Left cardiac atrium (tissue), 4 donors: Measurements from ENCODE around the gene UBA3. TPM values are rescaled to one million over a fixed set of nuclear protein-coding genes. Genes with fewer than 3 reads are reported as not detected.

ENCODE experiments used
- ATAC-seq, 2 donors: fragments of 200-7000 bp; cut with Tn5 transposase; one replicate each; pipeline ENCODE4 v1.9.1; 2020; ENCODE audit warnings: mild to moderate bottlenecking in 2 of 2, moderate library complexity in 2 of 2
- DNase-seq: peaks from one replicate; pipeline ENCODE4 v3.0.0-alpha.2; 2020
- intact Hi-C, 2 donors: fragments of 100-400 bp; cut with DNase I; formaldehyde crosslinking; loops; one replicate each; pipeline versions ENCODE4 v1.14.1 to v1.15.1; 2022 to 2023
- microRNA-seq, 2 donors: library from miRNA; unstranded; fragments of <30 nt; microRNA quantifications; one replicate each; pipeline ENCODE4 v1.2.0, GENCODE V29; 2020
- total RNA-seq, 2 donors: library from RNA; stranded (reverse); fragmentation: NEBNext Ultra II Directional; extraction: Animal tissue kit (Norgen Biotek cat#: 25700); gene quantifications; one replicate each; pipeline ENCODE4 v1.2.1, GENCODE V29; 2021
- donor health status: DM: no; HTN: yes; CAD: no.
- donor health status: DM: no; HTN: yes; CAD: no; lungs with severe emphysema.
- donor health status: DM: yes; HTN: yes; CAD: no.
- donor health status: Dilated cardiomyopathy.

UBA3 gene
- total RNA-seq, 2 donors from 2014 or later = 55.0 to 56.8 TPM

DNA sequence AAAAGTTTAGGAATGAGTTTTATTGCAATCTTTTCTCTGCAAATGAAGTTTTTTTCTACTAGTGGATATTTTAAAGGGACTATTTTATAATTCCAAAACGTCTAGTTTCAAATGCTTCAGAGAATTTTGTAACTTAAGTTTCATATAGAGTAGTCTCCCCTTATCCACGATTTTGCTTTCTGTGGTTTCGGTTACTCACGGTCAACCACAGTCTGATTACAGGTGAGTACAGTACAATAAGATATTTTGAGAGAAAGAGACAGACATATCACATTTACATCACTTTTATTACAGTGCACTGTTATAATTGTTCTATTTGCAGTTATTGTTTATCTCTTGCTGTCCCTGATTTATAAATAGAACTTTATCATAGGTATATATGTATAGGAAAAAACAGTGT, 59.3 kb downstream of the UBA3 start:
- DNase-seq (no peak), ATAC-seq (no peak)
- intact Hi-C loops = no loop called here

DNA sequence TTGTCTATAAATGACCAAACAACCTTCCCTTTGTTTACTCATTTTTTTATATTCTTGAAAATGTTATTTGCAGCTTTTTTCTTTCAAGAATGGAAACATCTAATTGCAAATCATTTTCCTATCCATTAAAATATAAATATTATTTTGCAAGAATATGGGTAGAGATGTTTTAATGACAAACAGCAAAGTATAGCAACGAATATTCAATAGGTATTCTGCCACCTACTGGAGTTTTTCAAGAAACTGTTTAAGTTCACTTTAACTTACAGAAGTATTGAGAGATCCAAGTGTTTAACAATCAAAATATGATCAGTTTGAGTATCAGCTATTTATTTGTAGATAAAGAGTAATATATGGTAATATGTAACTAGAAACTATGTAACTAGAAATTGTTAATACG, 59.7 kb downstream of the UBA3 start:
- ATAC-seq = no peak
- no peak for DNase-seq
- intact Hi-C loops = no loop called here

DNA sequence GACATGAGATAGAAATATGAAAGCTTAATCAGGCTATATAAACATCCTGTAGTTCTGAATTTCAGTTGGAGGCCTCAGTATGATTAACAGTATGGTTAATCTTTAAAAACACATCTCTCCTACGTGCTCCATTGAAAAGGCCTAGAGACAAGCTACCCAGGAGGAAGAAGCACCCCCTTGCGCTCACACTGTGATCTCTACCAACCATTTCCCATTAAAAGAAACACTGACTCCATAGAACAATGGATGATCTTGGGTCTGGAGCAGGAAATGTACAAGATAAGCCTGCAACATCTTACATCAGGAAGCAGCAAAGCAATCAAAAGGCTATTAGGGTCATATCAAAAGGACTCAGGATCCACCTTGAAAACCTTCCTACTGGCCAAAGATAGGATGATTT, 63.3 kb downstream of the UBA3 start:
- no peak for ATAC-seq
- DNase-seq = no peak
- intact Hi-C loops = no loop called here

DNA sequence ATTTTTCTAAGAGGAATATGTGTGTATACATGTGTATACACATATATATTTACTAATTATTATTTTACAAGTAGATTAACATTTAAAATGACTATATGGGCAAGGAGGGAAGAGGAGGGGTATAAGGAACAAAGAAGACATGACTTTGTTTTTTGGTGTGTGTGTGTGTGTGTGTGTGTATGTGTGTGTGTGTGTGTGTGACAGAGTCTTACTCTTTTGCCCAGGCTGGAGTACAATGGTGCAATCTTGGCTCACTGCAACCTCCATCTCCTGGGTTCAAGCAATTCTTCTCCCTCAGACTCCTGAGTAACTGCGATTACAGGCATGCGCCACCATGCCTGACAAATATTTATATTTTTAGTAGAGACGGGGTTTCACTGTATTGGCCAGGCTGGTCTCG, 64.1 kb downstream of the UBA3 start:
- ATAC-seq (no peak), DNase-seq (no peak)
- intact Hi-C loops = no loop called here

DNA sequence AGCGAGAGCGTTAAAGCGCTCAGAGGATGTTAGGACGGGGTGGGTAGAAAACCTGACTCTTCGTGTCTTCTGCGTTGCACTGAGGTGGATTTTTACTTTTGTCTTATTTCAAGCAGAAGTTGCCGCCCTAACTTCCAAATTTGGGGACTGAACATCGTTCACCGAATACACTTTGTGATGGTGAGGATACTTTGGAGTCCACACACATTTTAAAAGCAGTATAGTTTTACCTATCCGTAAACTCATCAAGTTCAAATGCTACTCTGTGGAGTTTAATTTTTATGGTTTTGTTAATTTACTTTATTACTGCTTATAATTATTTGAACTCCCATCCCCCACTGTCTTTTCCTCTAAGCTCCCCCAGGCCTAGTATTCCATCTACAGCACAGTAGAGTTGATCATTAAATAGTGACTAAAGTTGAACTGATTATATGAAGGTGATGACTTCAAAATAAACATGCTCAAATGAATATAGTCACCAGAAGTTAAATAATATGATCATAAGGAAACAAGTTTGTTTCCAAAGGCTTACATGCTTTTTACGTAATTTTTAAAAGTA, 66.1 kb downstream of the UBA3 start:
- no peak for ATAC-seq
- intact Hi-C loops = no loop called here
- no peak for DNase-seq

DNA sequence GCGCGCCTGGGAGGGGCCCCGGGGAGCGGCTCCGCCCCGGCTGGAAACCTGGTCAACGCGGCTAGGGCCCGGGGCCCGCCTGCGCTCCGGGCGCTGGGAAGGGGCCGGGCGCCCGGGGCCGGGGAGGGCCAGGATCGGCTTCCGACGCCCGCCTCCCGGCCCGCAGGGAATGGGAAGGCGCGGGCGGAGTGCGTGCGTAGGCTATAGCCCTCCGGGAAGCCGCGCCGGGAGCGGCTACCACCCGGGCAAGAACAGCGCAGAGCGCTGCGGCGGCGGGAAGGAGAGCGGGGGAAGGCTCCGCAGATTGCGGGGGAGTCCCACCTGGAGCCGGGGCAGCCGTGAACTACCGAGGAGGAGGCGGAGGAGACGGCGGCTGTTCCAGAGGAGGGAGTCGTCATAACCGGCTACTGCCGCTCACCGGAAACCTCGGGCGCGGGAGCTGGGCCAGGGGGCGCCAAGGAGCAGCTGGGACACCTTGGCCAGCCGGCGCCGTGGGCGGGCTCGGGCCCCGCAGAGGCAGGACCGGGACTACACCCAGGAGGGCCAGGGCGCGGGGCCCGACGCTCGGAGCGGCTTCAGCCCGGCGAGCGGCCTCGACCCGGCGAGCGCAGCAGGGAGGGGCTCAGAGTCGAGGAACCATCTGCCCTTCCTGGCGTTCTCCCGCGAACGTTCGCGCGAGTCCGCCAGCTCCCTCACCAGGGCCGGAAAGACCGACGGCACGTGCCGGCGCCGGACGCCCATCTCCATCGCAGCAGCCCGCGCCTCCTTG, 66.7 kb downstream of the UBA3 start, which contains the start of gene EOGT:
TSS of gene EOGT (minus strand) at position 432 of the 769 bp plus-strand sequence. CDS start 3,838 bp downstream, outside the sequence.
- DNase-seq = peak; percentile 94
- intact Hi-C loops = no loop called here
- peak; percentile 88 for ATAC-seq

DNA sequence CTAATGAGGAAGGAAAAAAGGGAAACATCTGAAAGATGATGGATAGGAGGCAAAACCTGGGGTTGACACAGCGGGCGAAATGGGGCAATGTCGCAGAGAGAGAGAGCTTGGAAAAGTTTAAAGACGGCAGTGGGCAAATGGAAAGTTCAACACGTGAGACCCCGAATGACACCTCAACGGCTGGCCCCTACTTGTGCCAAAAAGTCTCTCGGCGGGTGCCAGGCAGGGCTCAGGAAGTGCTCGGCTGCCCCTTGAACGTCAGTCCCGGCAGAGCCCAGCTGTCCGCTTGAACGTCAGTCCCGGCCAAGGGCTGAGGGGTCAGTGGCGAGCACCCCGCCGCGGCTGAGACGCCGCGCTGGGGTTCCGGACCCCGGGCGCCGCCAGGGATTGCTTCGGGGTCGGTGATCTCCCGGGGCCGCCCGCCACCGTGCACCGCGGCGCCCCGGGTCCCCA, 67.3 kb downstream of the UBA3 start:
- DNase-seq (peak; percentile 78), ATAC-seq (peak; percentile 57 to 74)
- intact Hi-C loops = no loop called here

DNA sequence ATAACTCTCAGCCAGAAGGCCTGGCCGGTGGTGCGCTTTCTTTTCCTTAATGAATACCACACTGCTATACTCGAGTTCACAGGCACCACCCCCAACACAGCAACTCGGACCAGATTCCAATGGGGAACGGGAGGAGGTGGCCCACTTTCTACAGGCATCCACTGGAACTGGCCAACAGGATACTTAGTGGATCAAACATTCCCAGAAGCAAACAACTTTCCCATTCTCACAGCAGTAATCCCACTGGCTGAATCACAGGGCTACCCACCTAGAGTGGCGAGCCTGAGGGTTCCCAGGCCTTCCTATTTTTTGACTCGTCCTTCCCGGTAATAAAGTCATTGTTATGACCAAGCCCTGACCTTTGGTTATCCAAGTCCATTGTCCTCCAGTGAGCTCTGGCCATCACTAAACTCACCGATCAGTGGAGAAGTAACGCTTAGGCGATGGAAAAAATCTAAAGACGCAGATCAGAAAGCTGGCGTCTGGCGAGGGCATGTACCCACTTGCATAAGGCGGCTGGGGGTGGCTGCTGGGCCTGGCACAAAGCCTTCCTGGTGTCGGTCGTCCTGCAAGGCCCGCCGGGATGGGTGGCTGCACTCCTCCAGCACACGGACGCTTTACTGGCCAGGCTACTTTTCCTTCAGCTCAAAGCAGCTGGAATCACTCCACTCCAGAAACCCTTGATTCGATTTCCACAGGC, 67.9 kb downstream of the UBA3 start:
- intact Hi-C loops = no loop called here
- DNase-seq = peak; percentile 56
- peak; percentile 14 to 17 for ATAC-seq

DNA sequence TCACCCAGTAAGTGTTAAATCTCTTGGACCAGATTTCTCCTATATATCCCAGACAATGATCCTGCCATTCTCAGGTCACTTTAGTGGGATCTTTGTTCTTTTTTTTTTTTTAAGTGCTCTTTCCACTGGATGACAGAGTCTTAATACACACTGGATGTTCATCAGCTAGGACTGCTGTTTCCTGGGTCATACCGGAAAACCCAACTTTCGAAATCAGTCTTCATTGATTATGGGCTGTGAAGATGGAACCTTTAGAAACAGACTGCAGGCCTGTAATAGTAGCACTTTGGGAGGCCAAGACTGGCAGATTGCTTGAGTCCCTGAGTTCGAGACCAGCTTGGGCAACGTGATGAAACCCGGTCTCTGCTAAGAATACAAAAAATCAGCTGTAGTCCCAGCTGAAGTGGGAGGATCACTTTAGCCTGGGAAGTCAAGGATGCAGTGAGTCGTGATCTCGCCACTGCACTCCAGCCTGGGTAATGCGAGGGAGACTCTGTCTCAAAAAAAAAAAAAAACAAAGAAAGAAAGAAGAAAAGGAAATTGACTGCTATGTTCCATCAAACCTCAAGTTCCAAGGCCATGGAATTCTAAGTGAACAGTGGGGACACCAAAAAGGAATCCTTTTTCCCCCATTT, 69.0 kb downstream of the UBA3 start:
- ATAC-seq = no peak
- DNase-seq = no peak
- intact Hi-C loops = no loop called here

DNA sequence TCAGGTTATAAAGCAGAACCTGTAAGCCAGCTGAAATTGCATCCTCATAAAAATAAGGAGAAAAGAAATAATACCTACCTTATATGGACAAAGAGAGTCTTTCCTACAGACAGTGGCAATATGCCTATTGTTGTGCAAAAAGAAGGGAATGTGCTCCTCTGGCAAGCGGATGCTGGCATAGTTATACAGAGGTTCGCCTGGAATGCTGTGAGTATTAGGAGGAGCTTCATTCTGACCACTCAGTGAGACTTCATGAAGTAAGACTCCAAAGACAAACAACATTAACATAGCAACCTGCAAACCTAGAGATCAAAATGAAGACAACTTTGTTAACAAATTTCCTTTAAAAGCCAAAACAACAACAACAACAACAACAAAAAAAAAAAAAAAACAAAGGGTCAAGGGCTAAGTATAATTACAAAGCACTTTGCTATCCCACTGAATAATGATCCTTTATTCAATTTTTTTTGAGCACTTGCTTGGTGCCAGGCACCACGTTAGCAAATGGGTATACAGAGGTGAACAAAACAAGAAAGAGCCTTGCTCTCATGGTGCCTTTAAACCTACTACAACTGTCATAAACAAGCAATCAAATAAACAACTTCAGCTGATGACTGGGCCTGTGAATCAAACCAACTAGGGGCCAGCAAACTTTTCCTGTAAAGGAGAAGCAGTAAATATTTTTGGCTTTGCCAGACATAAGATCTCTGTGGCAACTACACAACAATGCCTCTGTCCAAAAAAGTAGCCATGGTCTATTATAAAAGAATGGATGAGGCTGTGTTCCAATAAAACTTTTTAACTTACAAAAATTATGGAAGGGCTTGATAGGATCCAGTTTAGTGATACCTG, 70.4 kb downstream of the UBA3 start:
- intact Hi-C loops = no loop called here
- ATAC-seq (peak; percentile 18 to 19), DNase-seq (no peak)

DNA sequence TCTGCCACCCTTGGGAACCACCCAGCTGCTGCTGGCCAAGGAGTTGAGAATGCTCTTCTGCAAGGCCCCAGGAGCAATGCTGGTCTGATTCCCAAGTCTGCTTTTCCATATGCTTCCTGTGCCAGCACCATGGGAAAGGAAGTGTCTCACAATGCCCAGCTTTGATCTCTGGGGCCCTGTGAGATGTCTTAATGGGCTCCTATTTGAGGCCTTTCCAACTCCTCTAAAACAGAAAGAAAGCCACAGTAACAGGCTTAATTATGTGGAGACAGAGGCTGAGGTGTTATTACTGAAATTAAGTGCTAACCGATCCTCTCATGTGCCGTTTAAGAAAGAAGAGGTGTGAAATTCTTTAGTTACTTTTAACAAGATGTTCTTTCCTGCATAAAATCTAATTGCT, 71.2 kb downstream of the UBA3 start:
- intact Hi-C loops = no loop called here
- DNase-seq (no peak), ATAC-seq (no peak)

DNA sequence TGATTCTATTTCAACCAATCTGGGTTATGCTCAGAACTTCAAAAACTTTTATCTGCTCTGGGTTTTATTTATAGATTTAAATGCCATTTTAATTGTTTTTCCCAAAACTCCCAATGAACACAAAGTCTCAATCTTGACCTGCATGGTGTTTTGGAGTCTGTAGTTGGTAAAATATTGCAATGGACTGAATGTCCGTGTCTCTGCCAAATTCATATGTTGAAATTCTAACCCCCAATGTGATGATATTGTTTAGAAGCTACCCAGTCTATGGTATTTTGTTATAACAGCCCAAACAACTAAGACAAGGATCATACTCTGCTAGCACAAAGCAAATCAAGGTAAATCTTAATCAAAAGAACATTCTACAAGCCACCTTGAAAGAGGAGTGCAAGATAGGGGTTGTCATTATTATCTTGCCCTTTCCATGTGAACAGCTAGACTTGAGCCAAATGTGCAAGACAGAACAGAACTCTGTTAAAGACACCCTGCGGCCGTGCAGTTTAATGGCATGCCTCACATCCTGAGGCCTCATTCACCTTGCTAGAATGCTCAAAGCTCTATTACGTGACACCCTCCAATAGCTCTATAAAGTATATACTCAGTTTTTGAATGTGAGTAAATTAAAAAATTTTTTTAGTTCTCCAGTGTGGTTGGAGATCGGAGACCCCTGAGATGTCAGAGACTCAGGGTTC, 74.2 kb downstream of the UBA3 start:
- intact Hi-C loops = no loop called here
- ATAC-seq (no peak), DNase-seq (no peak)

DNA sequence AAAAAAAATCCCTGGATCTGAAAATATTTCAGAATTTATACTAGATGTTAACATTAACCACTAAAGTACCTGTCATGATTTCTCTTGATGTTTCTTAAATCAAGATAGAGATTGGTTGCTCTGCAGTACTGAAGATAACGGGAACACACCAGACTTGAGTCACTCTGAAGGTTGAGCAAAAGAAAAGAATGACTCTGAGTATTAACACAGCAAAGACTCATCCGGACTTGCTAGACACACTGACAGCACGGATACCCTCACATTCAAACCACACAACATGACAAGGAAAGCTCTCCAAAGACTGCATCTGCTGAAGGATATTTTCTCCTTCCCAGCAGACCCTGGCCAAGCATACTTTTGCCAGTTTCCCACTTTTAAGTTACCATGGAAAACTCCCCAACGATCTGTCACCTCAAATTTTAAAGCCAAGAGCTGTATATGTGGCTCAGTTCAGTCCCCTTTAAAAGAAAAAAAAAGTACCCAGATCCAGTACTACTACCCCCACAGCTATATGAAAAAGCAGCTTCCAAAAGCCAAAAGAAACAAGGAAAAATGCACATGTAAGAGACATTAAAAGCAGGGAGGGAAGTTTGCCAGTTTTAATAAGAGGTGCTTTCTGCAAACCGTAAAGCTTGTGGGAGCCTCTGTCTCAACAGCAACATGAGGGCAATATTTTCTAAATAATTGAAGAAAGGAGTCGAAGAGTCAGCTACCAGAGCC, 74.9 kb downstream of the UBA3 start:
- intact Hi-C loops = no loop called here
- DNase-seq (no peak), ATAC-seq (no peak)

Small RNAs within 50 kb of the gene (microRNA-seq; reads per million reads assigned to microRNA genes)
- 0.54 to 0.81 reads per million in 2 donors for gene MIR3136

Other genes starting within 250 kb of the UBA3 start
- gene TAFA4, start 147.8 kb downstream of the UBA3 start, total RNA-seq = not detected
- gene EOGT, start 66.7 kb downstream of the UBA3 start, total RNA-seq = 10 to 100 TPM; 34.8 to 58.9 TPM
- 10 to 100 TPM; 21.4 to 29.6 TPM for gene TMF1, start 28.0 kb downstream of the UBA3 start, total RNA-seq
- gene ARL6IP5, start 4.6 kb upstream of the UBA3 start, total RNA-seq = 100 to 1,000 TPM; 165 to 166 TPM
- 10 to 100 TPM; 49.2 to 52.8 TPM for gene LMOD3, start 42.2 kb upstream of the UBA3 start, total RNA-seq